GM12873 (cell line): Measurements from ENCODE around the gene GRIK3.

Source experiments
- CTCF ChIP-seq: IDR thresholded peaks from 2 replicates; pipeline ENCODE4 v1.5.1; 2012; ENCODE audit warnings: low read depth, mild to moderate bottlenecking, moderate library complexity, low read length, control low read depth; ENCODE audit not compliant: insufficient read depth; ENCODE audit errors: missing control alignments

The GRIK3 gene

DNA sequence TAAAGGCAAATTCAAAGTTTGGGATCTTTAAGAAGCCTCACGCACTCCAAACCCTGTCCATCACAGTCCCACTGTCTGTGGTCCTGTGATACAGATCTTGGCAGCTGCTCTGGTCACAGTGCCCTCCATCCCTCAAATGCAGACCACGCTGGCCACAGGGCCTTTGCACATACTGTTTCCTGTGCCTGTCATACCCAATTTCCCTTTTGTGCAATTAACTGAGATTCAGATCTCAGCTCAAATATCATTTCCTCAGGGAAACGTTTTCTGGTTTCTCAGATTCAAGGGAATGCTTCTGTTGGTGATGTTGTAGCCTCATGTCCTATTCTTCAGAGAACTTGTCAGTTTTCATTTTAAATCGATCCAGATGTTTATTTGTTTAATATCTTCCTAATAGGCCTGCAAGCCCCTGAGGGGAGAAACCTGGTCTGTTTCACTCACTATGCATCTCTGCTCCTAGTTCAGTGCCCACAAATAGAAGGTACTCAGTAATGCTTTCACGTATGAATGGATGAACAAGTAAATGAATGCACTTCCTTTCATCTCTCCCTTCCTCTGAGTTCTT, 24.2 kb upstream of the GRIK3 start:
- no peak for TF ChIP-seq CTCF

GRCh38 chr1:37056325-37056724, 22.0 kb upstream of the GRIK3 start:
- no peak for TF ChIP-seq CTCF

GRCh38 chr1:37055631-37056030, 21.3 kb upstream of the GRIK3 start:
- TF ChIP-seq CTCF: no peak

- no peak for TF ChIP-seq CTCF
Observed at GRCh38 chr1:37053173-37053572, 18.9 kb upstream of the GRIK3 start.

- TF ChIP-seq CTCF: no peak
Observed at GRCh38 chr1:37052120-37052519, 17.8 kb upstream of the GRIK3 start.

- TF ChIP-seq CTCF: no peak
Observed at GRCh38 chr1:37051346-37051745, 17.0 kb upstream of the GRIK3 start.

DNA sequence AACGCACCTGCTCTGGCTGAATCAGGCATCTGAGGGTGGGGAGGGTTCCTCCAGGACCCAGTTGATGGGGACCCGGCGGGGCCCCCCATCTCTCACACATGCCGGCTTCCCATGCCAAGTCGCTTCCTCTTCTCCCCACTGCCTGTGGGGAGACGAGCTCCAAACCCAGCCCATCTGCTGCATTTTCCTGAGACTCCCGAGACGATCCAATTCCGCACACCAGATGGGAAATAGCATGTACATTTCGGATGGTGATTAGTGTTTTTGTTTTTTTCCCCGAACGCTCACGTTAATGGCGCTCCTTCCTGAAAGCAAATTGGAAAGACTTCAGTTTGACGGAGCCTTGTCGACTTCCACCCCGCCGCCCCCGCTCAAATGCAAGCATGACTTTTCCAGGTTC, 13.2 kb upstream of the GRIK3 start:
- no peak for TF ChIP-seq CTCF
